Skin of body (tissue), 2 donors: ENCODE results near the gene TEAD1. TPM values are rescaled to one million over a fixed set of nuclear protein-coding genes. Genes with fewer than 3 reads are reported as not detected.

Experiments used
- DNase-seq: peaks from one replicate; lab custom pipeline; 2025; lab: John Stamatoyannopoulos, UW
- total RNA-seq: library from RNA; depleted of rRNA; stranded (reverse); fragments of >200 nt; gene quantifications from one replicate; pipeline ENCODE4 v1.2.3, GENCODE V29; 2014

Gene TEAD1
- total RNA-seq, 1 donor from 2014 or later: 62.1 TPM

DNA sequence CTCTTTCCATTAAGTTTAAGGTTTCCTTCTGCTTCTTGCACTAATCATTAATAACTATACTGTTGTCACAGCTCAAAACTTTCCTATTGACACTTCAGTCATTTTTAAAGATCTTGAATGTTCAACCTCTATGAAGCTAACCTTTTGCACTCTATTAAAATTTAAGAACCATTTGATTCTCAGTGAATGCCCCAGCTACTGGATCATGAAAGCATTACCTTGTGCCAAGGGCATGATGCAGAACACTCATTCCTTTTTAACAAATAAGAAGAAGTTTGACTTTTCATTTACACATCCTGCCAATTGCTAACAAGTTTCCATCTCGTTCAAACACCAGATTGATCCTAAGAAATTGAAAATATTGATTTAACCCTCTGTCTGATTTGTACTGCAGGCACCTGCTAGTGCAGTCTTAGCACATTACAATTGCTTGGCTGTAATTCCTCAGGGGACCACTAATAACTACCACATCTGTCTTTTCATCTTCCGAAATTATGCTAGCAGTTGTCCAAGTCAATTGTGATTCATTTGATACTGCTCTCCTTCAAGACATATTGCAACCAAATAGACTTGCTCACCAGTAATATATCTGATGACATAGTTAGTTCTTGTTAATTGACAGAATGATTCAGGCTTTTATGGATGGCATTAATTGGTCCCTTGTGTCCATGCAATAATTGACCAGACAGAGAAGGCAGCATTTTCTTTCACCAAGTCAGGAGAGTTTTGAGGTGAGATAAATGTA, 158.4 kb downstream of the TEAD1 start:
- no peak for DNase-seq

DNA sequence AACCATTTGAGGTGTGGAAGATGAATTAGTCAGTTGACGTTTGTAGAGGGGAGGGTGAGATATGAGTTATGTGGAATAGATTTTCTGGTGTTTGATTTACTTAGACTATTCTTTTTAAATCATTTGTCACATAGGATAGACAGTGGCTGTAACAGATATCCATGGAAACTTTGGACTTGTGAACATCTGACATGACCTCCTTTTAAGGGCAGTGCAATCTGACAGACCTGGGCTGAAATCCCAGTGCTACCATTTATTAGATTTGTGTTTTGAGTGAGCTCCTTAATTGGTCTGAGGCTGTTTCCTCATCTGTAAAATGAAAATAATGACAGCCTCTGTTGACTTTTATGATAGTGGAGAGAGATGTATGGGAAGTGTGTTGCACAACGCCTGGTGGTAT, 159.9 kb downstream of the TEAD1 start:
- no peak for DNase-seq

DNA sequence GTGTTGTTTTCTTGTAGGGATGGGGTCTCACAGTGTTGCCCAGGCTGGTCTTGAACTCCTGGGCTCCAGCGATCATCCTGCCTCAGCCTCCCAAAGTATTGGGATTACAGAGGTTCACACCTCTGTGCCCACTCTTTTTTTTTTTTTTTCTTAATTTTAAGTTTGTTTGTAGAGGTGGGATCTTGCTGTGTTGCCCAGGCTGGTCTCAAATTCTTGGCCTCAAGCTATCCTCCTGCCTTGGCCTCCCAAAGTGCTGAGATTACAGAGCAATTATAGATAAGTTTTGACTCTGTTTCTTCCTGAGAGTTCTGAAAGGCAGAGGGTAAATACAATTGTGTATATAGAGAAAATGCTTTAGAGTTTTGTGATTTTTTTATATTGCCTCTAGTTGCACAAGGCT, 160.4 kb downstream of the TEAD1 start:
- no peak for DNase-seq

DNA sequence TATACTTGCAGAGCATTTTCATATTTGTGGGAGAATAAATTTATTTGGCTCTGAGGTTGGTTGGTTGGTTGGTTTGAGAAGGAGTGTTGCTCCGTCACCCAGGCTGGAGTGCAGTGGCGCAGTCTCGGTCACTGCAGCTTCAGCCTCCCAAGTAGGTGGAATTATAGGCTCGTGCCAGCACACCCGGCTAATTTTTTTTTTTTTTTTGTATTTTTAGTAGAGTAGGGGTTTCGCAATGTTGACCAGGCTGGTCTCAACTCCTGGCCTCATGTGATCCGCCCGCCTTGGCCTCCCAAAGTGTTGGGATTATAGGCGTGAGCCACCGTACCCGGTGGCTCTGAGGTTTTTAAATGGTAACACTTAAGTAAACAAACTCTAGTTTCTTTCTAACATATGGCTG, 161.1 kb downstream of the TEAD1 start:
- no peak for DNase-seq

DNA sequence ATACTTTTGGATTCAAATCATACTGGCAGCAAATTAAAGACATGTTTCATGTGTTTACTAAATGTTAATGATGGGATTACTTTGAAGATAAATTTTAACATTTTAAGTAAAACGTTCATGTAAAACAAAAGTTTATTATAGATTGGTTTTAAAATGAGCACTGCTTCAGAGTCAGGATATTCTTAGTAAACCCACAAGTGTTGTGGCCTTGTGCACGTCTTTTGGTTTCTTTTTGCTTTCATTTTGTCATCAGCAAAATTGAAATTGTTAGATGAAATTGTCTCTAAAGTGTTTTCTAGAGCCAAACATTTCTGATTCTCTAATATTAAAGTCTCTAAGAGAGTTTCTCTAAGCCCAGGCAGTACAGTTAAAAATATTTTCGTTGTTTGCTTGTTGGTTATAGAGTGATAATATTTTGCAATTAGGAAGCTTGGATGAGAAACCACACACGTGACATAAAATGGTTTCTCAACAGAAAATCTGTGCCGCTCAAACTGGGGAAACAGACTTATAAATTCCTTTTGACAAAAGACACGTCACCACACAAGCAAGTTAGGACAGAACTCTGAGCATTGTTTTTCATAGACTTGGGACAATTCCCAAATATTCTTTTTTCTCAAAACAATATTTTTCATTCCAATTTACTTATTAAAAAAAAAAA, 164.4 kb downstream of the TEAD1 start:
- DNase-seq: no peak

DNA sequence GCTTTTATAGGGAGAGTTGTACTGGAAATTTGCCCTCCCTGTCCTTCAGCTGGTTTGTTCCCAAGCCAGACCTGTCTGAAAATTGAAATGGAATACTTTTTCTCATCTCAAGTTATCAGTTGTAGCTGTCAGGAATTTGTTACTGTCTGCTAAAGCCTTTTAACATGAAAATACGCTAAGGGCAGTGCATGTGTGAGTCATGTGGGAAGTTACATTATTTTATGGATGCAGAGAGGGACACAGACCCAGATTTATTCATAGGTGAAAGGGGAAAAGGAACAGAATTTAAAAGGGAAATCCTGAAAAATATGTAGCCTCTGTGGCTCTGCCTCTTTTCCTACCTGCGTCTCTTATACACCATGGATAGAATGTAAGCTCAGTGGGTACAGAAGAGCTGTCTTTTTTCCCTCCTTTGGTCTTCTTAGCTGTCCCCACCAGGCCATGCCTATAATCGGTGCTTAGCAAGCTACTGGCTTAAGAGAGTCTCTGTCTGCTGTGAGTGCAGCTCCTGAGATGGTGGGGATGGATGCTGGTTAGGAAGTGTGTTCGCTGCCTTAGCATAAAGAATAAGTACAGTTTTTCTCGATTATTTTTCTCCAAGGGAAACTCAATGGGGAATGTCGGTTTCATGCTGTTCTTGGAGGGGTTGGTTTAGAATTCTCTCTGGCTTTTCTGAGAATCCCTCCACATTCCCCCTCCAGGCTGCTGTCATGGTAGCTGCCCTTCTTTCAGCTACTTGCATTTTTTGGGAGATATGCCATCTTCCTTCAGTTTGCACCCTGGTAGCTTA, 166.8 kb downstream of the TEAD1 start:
- DNase-seq: no peak

DNA sequence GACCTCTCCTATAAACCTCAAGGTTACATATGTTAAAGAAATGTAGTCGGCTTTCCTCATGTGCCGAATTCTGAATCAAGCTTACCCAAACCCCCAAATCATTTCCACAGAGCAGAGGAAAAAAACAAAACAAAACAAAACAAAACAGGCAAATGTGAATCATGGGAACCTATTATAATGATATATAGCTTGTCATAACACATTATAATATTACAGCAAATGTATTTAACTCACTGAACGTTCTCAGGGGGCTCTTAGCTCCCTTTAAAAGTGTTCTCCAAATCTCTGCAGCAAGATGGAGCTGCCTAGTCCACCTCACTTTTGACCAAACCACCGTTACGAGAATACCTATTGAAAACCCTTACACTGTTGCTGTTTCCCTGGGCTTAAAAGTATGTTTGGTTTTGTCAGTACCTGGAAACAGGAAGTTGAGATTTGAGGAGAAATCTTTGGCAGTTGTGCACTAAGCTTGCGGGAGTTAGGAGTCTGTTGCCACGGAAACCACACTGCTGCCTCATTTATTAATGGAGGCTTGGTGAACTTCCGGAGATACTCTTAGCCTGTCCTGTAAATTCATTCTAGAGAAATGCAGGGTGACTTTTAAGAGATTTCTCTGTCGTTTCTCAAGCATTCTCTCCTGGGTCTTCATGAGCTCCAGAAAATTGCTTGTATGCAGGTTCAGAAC, 167.9 kb downstream of the TEAD1 start:
- DNase-seq: peak; percentile 71

DNA sequence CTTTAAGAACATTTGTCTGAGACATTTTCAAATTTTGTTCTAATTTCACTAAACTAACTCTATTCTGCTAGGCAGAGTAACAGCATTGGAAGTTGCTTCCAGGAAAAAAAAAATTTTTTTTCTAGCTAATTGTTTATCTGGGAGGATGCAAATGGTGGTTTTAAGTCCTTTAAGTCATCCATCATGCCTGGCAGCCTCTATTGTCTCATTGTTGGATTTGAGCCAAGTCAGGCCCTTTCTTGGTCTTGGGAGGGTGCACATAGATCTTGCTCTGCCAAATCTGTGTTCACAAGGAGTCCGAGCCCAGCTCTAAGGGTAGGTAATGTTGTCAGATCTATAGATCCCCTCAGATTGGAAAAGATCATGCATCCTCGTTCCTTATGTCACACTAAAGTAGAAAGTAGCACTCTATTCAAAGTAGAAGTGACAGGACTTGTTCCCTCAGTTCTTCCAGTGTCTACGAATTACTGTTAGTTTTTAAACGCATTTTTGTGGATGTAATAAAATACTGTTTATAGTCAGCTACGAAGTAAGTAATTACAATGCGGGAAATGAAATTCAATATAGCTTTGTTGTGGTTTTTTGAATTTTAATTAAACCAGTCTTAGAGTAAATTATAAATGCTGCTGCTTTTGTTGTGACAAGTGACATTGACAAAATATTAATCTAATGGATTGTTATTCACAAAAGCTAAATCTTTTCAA, 168.9 kb downstream of the TEAD1 start:
- DNase-seq: peak; percentile 73

DNA sequence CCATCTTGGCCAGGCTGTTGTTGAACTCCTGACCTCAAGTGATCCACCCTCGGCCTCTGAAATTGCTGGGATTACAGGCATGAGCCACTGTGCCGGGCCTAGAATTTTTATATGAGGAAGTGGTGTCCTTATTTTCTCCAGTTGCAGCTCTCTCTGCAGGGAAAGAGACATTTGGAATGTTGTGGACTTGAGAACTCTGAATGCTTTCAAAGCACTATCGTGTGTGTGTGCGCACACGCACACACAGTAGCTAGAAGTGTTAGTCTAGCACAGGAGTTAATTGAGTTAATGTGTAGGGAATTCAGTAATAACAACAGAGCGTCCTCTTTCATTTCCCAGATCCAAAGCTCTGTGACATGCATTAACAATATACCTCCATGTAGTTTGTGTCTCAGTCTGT, 170.9 kb downstream of the TEAD1 start:
- DNase-seq: no peak

DNA sequence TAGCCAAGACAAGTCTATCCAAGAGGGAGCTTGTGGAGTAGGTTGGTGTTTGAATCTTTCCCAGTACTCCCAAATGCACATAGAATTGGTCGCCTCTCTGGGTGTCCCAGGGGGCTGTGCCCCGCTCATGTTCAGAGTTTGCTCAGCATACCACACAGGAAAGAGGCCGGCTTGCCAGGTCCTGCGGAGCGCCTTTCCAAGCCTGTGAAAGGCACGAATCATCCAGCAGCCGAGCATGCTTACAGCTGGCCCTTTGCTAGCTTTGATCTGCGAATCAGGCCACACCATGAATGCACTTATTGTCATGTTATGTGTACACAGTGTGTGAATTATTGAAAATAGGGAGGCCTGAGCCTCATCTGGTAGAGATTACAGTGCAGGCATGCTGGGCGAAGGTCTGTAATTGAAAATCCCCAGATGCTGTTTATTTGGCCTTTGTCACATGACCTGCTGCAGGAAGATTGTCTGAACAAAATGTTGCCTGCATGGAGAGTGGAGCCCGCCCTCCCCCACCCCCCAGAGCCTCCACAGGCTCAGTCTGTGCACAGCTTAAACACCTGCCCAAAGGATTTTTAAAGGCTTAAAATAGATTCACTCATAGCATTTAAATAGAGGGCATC, 171.6 kb downstream of the TEAD1 start:
- peak; percentile 63 for DNase-seq

DNA sequence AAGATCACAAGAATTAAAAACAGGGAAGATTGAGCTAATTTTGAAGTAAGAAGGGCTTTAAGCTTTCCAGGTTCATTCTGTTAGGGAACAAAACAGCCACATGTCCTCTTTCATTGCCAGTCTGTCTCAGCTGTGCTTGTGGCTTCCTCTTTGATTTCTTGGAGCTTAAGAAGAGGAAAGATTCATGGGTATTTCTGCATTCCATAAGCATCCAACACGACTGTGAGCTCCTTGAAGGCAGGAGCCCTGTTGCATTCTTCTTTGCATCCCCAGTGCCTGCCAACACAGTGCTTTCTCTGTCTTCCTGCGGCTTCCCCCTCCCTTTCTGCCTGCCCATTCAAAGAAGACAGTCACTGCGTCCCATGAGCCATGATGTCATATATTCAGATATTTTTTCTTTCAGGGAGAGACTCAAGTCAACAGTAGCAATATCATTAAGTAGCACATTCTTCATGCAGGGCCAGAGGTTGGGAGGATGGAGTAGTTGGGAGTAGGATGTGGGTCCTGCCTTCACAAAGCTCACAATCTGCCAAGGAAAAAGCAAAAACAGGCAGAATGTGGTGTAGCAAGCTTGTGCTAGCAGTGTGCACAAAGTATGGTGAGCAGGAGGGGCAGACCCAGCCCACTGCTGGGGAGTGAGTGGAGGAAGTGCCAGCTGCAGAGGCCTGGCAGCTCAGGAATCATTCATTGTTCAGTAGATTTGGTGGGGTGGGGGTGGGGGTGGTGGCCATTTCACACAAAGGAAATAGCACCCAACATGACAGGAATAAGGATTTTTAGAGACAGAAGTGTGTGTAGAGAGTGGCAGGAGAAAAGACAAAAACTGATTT, 172.8 kb downstream of the TEAD1 start:
- no peak for DNase-seq

DNA sequence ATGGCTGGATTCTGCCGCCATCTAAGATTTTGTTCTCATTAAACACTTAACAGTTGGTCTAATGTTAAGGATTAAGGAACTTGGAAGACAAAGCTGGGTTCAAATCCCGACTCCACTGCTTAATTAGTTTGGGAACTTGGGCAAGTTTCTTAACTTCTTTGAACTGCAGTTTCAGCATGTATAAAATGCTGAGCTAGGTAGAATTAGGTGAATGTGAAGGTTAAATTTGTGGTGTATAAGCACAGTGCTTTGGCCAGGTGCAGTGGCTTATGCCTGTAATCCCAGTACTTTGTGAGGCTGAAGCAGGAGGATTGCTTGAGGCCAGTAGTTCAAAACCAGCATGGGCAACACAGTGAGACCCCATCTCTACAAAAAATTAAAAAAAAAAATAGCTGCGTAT, 174.2 kb downstream of the TEAD1 start:
- no peak for DNase-seq

DNA sequence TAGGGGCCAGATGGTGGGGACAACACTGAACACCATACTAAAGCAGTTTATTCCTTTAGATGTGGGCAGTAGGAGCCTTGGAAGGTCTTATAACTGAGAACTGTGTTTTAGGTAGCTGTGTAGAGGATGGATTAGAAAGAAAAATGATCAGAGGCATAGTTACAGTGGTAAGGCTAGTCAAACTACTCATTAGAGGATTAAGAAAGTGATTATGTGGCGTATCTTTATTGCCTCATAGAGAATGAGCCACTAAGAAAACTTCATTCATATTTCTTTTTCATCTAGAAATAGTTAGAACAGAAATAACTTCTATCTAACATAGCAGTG, 179.1 kb downstream of the TEAD1 start:
- no peak for DNase-seq

DNA sequence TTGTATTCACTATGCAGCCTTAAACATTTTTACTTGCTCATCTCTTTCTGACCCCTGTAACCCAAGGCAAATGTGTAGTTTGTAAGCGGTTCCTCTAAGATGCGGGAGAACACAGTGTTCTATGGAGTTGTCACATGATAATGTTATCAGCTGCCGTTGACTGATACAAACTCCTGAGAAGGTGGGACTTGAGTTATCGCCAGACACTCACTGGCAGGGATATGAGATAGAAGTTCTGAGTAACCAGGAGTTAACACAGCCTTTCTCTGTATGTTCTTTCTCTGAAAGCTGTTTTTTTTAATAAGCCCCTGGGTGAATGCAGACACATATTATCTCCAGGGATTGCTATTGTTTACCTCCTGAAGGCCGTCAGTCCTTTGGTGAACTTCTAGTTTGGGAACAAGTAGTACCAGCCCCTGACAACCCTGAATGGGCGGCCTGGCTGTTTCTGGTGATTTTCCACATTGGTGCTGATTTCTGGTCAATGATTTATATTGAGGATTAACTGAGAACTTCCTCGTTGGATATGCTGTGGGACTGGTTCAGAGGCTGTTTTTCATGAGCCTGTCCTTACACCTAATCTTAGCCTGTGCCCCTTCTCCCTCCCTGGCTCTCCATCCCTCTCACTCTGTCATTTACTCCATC, 179.6 kb downstream of the TEAD1 start:
- no peak for DNase-seq

DNA sequence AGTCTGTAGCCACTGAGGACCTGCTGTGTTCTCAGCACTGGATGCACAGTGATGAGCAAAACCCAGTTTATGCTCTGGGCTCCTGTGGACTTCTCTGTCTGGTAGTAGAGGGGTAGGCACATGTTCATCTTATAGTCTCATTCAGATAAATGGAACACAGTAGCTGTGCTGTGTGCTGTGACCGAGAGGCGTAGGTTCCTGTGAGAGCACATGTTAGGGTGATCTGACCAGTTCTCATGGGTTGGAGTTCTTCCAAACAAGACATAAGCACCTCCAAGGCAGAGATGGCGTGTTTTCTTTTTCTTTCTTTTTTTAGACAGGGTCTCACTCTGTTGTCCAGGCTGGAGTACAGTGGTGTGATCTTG, 180.1 kb downstream of the TEAD1 start:
- DNase-seq: no peak

DNA sequence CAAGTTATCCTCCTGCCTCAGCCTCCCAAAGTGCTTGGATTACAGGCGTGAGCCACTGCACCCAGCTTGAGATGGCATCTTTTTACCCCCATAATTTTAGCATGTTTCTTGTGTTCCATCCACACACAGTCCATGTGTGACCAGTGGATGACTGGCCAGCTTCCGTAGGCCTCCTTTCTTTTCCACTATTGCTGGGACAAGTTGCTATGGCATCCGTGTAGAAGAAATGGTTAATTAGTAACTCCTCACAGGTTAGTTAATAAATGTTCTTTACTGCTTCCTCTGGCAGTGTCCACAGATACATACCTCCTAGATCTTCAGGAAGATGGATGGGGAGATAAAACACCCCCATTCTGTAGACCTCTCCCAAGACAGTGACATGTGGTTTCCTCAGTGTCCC, 180.6 kb downstream of the TEAD1 start:
- DNase-seq: no peak

DNA sequence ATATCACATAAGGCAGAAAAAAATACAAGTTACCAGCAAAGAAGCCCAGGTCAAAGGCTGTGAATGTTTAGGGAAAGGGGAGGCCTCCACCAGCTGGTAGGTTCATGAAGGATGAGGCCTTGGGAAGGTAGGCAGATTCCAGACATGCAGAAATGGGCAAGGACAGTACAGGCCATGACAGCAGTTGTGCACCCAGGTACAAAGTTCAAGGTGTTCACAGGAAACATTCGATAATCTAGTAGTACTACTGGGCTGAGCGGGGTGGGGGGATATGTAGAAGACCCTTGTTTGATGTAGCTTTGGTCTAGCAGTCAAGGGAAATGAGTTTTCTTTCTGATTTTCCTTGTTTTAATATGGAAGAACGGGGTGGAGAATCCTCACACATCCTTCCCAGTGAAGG, 182.1 kb downstream of the TEAD1 start:
- DNase-seq: no peak

DNA sequence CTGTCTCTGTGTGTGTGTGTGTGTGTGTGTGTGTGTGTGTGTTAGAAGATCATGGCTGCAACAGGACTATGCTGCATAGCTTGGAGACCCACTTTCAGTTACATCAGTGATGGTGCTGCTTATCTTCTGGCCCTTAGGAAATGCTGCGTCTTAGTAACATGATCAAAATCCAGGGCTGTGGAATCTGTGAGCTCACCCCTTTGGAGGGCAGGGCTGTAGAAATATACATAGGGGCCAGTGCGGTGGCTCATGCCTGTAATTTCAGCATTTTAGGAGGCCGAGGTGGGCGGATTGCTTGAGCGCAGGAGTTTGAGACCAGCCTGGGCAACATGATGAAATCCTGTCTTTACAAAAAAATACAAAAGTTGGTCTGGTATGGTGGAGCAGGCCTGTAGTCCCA, 183.4 kb downstream of the TEAD1 start:
- no peak for DNase-seq

DNA sequence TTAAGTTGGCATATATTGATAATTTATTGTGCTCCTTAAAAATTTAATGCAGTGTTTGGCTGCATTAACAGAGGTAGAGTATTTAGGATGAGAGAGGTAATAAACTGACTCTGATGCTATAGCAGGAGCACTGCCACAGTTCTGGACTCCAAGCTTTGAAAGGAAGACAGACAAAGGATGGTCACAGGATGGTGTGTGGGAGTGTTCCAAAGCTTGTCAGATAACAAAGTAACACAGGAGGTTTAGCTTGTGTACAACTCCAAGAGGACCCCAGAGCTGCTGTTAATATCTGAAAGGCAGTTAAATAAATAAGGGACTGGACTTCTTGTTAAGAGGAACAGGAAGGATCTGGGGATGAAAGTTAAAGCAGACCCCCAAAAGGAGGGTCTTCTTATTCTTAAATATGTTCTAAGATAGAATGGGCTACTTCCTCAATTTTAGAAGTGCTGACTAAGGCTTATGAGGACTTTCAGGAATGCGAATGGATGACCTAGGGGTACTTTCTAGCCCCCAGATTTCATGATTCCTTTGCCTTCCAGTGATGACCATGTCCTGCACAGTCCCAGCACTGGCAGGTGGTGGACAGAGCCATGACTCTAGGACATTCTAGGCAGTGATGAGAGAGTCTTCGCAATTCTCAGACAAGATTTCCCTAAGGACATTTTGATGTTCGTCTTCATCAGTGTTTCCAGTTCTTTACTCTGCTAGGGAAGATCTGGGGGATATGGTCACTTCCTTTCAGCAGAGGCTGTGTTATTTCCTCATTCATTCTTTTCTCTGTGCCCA, 185.8 kb downstream of the TEAD1 start:
- DNase-seq: no peak
